Measurements from ENCODE around the gene ABCB1.

DNA sequence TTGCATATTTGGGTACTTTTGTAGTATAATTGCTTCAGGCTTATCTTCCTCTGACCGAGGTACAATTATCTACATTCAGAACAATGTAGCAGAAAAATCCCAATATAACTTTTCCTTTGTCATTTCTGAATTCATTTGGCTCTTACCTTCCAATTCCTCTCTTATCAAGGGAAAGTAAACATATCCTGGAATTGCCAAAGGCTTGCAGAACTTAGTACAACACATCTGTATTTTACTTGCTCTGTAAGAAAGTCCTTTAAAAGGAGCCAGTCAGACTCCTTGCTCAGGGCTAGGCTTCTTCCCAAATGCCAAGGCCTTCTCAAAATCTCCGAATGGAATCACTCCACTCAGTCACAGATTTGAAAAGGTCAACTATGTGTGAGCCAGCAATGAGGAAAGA lies 81.9 kb downstream of the ABCB1 start:
- no peak for TF ChIP-seq EZH2 (IDR thresholded peaks at IDR 0.05; ENCODE audit: low read length)
- TF ChIP-seq, protein P1, sequence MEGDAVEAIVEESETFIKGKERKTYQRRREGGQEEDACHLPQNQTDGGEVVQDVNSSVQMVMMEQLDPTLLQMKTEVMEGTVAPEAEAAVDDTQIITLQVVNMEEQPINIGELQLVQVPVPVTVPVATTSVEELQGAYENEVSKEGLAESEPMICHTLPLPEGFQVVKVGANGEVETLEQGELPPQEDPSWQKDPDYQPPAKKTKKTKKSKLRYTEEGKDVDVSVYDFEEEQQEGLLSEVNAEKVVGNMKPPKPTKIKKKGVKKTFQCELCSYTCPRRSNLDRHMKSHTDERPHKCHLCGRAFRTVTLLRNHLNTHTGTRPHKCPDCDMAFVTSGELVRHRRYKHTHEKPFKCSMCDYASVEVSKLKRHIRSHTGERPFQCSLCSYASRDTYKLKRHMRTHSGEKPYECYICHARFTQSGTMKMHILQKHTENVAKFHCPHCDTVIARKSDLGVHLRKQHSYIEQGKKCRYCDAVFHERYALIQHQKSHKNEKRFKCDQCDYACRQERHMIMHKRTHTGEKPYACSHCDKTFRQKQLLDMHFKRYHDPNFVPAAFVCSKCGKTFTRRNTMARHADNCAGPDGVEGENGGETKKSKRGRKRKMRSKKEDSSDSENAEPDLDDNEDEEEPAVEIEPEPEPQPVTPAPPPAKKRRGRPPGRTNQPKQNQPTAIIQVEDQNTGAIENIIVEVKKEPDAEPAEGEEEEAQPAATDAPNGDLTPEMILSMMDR (optimal IDR thresholded peaks at IDR 0.05 in 1 of 3, IDR thresholded peaks at IDR 0.05 in 1 of 3, conservative IDR thresholded peaks at IDR 0.05 in 1 of 3; ENCODE audit: extremely low read depth in 1 of 3, insufficient read depth in 2 of 3, low read length in 3 of 3): no peak

Measured in keratinocyte (primary cell).